ENCODE data around the gene AP1AR.

DNA sequence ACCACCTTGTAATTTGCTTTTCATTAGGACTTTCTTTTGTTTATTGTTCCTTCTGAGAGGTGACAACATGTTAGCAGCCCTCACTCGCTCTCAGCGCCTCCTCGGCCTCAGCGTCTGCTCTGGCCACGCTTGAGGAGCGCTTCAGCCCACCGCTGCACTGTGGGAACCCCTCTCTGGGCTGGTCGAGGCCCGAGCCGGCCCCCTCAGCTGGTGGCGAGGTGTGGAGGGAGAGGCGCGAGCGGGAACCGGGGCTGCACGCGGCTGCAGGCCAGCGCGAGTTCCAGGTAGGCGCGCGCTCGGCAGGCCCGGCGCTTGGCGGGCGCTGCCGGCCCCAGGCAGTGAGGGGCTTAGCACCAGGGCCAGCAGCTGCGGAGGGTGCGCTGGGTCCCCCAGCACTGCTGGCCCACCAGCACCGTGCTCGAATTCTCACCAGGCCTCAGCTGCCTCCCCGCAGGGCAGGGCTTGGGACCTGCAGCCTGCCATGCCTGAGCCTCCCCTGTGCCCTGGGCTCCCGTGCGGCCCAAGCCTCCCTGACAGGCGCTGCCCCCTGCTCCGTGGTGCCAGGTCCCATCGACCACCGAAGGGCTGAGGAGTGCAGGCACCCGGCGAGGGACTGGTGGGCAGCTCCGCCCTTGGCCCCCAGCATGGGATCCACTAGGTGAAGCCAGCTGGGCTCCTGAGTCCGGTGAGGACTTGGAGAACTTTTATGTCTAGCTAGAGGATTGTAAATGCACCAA lies 9.2 kb upstream of the AP1AR start:
- TF ChIP-seq, protein P1, sequence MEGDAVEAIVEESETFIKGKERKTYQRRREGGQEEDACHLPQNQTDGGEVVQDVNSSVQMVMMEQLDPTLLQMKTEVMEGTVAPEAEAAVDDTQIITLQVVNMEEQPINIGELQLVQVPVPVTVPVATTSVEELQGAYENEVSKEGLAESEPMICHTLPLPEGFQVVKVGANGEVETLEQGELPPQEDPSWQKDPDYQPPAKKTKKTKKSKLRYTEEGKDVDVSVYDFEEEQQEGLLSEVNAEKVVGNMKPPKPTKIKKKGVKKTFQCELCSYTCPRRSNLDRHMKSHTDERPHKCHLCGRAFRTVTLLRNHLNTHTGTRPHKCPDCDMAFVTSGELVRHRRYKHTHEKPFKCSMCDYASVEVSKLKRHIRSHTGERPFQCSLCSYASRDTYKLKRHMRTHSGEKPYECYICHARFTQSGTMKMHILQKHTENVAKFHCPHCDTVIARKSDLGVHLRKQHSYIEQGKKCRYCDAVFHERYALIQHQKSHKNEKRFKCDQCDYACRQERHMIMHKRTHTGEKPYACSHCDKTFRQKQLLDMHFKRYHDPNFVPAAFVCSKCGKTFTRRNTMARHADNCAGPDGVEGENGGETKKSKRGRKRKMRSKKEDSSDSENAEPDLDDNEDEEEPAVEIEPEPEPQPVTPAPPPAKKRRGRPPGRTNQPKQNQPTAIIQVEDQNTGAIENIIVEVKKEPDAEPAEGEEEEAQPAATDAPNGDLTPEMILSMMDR (conservative IDR thresholded peaks at IDR 0.05; ENCODE audit: low read length) = no peak
- no peak for TF ChIP-seq EZH2phosphoT487 (IDR thresholded peaks at IDR 0.05; ENCODE audit: borderline replicate concordance, low read depth, low read length)

Measured in OCI-LY7 (cell line).